HG02759 (cell line): Measurements from ENCODE around the gene EDIL3.
"Not testable (repeated sequence)": the region's sequence is repeated elsewhere in the genome, so short reads cannot be mapped to it uniquely, and the experiment has no call there.

Source experiments
- ATAC-seq: cut with Tn5 transposase; IDR thresholded peaks from one replicate; pipeline ENCODE4 v1.9.1; 2021; ENCODE audit warnings: mild to moderate bottlenecking, moderate library complexity; ENCODE audit not compliant: unreplicated experiment

The EDIL3 gene

DNA sequence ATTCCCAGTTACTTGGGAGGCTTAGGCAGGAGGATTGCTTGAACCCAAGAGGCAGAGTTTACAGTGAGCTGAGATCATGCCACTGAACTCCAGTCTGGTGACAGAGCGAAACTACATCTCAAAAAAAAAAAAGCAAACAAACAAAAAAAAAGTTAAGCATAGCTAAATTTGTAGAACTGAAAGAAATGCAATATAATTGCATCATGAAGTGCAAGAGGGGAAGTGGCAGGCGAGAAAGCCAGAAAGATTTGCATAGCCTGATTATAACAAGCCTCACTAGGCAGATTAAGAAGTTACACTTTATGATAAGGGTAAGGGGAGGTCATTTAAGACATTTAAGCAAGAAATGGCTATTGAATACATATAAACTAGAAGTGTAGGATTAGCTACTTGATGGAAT lies 187.1 kb downstream of the EDIL3 start:
- peak; percentile 56 for ATAC-seq

DNA sequence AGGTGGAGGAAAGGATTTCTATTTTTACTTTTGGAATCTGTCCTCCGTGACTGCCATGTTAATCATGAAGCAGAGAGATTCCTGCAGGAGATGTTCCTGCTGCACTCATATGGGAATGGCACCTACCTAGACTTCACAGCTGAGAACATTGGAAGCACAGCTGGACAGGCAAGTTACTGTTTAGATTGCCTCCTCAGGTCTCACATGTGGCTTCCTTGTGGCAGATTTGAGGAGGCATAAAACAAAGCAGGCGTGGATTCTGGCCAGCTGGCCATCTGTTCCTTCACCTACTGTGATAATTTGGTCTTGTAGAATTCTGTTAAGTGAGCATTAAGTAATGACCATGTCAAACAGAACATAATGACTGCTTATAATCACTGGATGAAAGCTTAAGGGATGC lies 193.4 kb downstream of the EDIL3 start:
- ATAC-seq, result no peak

DNA sequence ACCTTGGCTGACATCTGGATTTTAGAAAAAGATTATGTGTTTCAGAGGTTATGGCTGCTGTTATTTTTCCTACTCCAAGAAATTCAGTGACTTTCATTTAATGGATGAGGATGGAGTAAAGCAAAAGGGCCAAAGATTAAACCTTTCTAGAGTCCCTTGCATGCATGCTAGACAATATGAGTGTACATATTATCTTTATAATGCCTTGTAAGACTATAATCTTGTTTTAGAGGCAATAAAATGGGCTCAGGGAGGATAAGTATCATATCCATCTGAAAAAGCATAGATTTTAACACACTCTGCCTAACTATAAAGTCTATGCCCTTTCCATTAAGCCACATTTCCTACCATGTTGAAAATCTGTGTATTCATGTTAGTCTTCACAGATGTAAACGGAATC lies 199.8 kb downstream of the EDIL3 start:
- ATAC-seq, result no peak

DNA sequence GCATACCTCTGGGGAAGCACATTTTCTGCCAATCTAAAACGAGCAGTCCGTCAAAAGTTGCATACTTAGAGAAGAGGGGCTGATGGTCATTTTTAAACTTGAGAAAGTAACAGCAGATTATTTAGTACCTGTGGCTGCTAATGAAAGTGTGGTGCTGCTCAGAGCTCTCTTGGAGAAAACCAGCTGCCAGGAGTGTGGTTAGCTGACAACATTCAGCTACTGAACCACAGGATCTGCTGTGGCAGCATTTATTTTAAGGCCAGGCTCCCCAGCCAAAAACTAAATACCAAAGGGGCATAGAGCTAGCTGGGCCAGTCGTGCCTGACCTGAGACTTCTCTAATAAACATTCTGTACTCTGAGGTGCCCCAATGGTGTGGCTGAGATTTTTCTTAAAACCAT lies 203.6 kb downstream of the EDIL3 start:
- no peak for ATAC-seq

DNA sequence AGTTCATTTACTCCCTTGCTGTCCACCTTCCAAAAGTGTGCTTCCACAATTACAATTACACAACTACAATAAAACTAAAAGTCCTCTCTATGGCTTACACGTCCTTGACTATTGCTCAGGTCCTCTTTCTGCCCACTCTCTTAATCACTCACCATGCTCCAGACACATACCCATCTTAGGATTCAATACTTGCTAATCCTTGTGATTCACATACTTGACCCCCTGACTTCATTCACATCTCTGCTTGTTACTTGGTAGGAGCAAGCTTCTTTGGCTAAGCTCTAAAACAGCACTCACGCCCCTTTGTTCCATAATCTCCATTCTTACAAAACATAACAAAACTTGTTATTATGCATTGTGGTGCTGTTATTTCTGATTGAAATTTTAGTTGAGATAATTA lies 215.8 kb downstream of the EDIL3 start:
- no peak for ATAC-seq

DNA sequence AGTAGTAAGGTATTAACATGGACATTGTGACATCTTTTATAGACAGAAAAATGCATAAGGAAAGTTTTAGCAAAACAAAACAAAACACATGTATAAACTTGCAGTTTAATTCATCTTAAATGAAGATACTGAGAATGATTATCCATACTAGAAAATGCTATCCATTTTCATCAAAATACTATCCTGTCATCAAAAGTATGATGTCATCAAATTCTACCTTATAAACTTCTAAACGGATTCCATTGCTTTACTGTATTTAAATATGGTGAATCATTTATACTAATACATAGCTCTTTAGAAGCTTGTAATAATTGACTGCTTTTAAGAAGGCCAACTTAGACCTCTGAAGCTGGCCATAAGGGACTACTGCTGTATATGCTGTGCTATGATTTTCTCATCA lies 221.0 kb downstream of the EDIL3 start:
- ATAC-seq, result no peak

DNA sequence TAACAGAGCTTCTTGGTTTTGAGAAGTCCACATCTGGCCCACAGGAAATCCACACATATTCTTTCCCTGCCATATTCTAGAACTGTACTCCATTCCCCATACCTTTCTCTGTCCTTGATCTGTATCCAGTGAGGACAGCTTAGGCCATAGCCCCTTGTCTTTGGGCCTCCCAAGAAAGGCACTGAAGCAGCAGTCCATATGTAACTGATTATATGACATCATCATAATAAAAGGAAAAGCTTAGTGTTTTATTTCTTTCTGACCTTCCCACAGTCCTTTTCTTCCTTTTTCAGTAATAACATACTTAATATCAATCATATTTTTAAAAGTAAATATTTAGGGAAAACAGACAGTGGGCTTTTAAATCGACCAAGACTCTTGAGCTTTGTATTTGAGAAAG lies 222.0 kb downstream of the EDIL3 start:
- no peak for ATAC-seq

DNA sequence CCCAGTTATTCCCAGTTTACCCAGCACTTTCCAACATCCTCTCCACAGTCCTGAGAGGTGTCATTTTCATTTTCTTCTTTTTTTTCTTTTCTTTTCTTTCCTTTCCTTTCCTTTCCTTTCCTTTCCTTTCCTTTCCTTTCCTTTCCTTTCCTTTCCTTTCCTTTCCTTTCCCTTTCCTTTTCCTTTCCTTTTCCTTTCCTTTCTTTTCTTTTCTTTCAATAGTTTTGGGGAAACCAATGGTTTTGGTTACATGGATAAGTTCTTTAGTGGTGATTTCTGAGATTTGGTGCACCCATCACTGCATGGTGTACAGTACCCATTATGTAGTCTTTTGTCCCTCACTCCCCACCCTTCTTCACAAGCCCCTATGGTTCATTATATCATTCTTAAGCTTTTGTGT lies 224.0 kb downstream of the EDIL3 start:
- not testable (repeated sequence) for ATAC-seq

DNA sequence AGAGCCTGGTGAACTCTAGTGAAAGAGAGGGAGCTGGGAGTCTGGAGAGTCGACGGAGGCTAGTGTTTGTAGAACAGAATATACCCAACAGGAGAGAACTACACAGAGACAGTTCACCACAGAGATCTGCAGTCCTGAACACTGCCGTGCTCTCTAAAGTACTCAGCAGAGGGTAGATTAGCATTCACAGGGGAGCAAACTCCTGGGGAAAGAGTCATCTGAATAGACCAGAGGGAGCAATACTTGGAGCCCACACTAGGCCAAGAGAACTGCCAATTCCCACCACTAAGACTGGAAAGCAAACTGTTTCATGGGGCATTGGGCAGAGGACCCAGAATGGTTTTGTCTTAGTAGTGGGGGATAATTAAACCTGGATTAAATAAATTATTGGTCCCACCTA lies 235.6 kb downstream of the EDIL3 start:
- ATAC-seq, result no peak

DNA sequence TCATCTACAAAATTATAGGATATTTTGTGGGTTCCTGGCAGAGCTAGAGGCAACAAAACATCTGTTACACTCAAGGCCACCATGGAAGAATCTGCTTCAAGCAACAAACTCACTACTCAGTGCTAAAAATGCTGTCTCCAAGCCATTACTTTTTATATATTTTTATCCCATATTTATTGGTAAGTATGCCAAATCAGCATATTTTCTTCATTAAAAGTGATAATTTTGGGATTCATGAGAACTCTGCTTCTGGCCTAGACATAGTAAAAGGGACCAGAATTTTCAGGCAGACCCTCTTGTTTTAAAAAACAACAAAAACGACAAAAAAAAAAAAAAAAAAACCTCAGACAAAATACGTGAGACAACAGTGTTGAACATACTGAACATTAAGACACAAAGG lies 236.0 kb downstream of the EDIL3 start:
- ATAC-seq, result no peak

DNA sequence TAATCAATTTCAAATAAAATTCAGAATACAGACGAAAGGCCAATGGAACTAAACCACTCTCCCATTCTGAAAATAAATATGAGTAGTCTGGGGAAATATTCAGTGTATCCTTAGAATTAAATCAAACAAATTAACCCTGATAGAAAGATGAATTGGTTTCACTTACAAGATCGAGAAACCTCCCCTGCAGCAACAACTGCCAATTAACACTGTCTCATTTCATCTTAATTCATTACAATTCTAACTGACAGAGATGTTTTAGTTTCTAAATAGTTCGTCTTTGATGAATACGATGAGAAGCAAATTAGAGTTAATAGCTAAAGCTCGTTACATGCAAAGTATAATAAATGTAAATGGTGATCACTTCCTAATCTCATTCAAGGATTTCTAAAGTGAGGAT lies 247.1 kb downstream of the EDIL3 start:
- no peak for ATAC-seq

DNA sequence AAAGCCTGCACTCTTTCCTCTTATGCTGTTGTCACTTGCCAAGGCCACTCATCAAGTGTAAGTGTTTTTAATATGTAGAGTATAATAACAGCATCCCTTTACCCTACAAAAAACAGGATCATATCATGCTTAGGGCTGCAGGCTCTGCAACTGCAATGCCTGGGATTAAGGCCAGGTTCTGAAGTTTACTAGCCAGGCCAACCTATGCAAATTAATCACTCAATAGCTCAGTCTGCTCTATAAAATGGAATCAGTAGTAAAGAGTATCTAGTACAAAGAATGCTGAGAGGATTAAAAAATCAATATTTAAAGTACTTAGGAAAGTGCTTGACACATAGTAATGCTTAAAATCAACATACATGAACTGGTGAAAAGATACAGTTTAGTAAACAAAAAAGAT lies 253.3 kb downstream of the EDIL3 start:
- ATAC-seq, result no peak

DNA sequence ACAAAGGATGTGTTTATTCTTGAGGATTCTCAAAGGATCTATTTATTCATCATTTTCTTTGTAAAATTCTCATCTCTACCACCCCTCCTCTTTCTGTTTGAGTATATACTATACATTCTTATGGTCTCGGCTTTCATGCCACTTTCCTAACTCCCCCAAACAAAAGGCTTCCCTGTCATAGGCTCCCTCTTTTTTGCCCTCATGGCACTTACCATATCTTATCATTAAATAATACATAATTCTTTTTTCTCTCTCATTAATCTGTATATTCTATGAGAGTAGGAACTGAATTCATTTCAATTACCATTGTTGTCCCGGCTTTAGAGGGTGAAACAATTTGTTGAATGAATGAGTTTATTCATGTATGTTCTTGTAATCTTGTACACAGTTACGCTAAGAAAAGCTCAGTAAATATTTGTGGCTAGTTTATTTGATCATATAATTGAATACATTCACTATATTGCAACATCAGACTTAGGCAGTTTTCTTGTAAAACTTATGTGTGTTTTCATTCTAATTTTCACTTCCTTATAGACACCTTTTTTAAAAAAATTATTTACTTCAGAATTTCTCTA lies 254.6 kb downstream of the EDIL3 start:
- ATAC-seq, result no peak

DNA sequence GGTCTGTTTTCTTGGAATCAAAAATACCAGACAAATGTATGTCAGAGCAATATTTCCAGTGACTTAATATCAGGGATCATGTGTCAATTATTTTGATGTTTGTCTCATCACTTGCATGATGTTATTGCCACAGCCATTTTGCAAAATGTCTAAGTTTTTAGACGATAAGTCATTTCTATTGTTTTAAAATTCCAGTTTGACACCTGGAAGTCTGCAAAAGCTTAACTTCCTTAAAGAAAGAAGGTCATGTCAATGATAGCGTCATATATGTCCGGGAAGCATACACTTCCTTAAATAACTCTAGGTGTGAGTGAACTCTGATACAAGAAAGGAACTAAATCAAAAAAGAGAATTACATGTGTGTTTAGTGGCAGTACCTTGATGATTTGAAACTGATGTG lies 259.5 kb downstream of the EDIL3 start:
- no peak for ATAC-seq

DNA sequence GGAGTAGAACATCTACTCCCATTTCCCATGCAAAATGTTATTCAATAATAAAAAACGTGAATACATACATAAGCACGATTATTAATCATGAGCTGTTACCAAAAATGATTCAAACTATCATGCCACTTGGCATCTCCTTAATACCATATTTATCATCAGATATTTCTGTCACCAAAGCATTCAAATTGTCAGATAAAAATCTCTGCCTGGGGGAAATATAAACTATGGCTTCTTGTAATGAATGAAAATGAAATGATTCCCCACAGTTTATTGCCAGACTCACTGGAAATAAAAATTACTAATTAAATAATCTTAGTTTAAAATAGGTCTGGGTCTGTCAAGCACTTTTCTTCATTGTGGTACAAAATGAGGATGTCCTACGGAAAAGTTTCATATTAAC lies 265.4 kb downstream of the EDIL3 start:
- ATAC-seq, result no peak

DNA sequence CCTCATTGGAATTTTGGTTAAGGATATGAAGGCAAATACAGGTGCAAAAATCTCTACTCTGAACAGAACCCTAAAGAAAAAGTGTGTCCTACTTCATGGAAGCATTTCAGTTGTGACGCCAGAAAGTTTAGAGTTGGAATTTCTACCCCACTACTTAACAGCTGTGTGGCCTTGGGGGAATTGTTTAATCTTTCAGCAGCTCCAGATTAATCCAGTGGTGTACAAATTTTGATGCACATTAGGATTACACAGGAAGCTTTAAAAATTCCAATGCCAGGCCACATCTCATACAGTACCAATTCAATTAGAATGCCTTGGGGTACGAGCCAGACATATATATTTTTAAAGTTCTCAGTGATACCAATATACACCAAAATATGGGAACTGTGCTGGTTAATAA lies 266.1 kb downstream of the EDIL3 start:
- no peak for ATAC-seq

DNA sequence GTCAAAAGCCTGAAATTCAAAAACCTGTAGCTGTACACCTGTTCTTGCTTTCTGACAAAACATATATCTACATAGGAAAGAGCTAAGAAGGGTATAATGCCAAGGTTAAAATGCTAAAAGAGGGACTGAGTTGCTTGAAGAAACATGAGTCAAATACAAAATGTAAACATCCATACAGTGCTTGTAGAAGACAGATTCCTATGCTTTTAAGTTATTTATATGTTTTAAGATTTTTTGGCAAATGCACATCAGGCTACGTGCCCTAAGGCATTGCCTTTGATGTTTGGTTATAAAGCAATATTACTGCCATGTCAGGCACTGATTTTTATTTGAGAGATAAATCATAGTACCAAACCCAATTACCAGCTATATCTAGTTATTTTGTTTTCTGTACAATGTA lies 269.0 kb downstream of the EDIL3 start:
- no peak for ATAC-seq

DNA sequence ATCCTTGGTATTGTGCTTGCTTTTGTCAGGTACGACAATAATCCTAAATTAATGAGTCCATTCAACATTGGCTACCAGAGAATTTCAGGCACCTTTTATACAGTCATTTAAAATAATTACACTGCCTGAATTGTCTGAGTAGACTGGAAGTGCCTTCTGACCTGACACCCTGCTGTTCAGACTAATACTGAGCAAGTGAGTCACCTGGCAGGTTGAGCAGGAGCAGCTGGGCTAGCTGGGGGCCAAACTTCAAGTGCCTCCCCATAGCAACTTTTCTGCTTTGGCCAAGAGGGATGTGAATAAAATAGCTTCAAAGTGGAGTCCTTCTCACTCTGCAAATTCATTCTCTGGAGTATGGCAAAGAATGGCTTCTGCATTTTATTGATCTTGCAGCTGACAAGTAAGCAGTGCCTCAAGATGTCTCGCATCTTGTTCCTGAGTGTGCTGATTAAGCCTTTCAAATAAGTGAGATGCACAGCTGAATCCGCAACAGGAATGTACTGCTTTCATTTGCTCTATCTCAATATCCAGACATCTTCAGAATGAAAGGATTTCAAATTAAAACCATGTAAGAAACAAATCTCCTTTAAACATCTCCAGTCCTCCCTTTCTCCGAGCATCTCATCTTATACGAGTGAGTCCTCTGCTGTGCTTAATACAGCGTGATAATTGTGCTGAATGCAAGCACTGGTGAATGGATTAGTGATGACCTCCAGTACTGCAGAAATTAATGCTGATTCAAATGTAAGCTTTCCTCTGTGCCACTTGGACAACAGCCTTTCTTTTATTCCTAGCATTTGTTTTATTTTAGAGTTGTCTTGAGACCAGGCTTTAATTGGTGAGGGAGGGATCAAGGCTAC lies 271.2 kb downstream of the EDIL3 start:
- ATAC-seq, result no peak

DNA sequence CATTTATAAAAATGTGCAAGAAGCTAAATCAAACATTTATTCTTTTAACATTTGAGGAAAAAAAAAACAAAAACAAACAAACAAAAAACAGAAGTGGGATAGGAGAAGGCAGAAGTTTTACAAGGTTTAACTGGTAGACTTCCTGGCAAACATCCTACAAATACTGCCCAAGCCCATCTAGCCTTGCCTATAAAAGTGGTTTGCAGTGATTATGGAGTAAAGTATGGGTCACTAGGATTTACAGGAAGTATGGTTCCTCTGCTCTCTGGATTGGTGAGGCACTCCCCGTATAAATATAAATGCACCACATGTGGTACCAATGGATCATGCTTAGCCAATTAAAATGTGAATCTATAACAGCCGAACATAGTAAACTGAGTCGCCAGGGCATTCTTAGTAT lies 291.9 kb downstream of the EDIL3 start:
- no peak for ATAC-seq

DNA sequence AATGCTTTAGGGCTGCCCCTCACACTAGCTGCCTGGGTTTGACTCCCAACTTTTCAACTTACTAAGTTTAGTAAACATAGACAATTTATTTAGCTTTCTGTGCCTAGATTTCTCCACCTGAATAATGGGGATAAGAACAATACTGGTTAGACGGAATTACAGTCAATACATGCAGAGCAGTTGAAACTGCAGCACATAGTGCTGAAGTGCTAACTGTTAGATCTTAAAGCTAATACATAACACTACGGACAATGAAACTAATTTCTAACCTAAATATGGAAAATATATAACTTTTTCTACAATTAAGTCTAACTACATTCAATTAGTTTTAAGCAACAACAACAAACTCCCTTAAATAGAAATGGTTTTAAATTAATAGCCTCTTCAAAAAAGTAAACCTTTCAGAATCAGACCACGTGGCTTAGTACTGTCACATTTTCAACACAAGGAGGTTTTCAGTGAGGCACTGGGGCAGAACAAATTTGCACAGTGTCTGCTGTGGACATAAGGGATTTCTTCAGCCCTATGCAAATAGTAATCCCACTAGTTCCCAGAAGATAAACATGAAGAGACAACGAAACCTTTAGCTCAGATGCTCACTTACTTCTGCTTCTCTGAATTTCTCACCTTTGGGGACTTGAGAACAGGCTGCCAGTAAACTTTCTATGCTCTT lies 293.4 kb downstream of the EDIL3 start:
- no peak for ATAC-seq

DNA sequence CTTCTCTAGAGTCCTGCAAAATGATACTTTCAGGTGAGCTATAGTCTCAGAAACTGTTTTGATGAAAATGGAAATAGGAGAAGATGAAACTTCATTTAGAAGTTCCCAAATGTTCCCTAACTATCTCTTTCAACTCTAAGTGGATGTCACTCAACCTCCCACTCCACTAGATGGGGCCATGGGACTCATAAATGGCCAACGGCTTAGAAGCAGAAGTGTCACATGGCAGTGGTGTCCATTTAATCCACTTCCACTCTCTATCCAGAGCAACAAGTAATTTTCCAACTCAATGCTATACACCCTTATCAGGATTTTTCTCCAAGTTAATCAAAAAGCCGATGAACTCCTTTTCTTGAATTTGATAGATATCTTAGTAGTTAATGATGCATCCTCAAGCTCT lies 295.7 kb downstream of the EDIL3 start:
- ATAC-seq, result no peak

DNA sequence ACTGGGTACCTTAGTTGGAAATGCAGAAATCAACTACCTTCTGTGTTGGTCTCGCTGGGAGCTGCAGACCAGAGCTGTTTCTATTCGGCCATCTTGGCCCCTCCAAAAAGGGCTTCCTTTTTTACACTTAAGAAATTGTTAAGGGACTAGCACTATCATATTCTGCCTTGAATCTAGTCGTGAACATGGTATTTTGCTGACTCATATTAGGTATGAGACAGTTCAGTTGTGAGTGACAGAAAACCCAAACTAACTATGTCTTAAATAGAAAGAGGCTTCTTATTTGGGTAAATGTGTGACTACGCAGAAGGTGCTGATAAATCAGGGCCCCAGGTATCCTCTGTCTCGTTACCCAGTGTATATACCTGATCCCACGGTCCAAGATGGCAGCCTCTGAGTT lies 298.2 kb downstream of the EDIL3 start:
- ATAC-seq, result no peak
